Activated naive CD8-positive, alpha-beta T cell treated with anti-CD3 and anti-CD28 coated beads, Interleukin-2, amount 50 U/mL, for 24 hours (primary cell): ENCODE results near the gene ZFP14.
A peak's percentile ranks its signal among the peaks of the same experiment; 100 is the strongest.

Source experiments
- ATAC-seq: fragments of 150-1000 bp; cut with Tn5 transposase; one replicate; pipeline ENCODE4 v1.10.0; 2021
- DNase-seq: peaks from one replicate; pipeline ENCODE4 v3.0.0; 2021
- H3K27ac Mint-ChIP-seq: one replicate; pipeline ENCODE4 v1.8.0; 2021; ENCODE audit warnings: mild to moderate bottlenecking, mixed read lengths
- H3K27me3 Mint-ChIP-seq: one replicate; pipeline ENCODE4 v1.8.0; 2021; ENCODE audit warnings: mixed read lengths
- H3K36me3 Mint-ChIP-seq: one replicate; pipeline ENCODE4 v1.8.0; 2021; ENCODE audit warnings: low read depth, mixed read lengths
- H3K4me1 Mint-ChIP-seq: one replicate; pipeline ENCODE4 v1.8.0; 2021; ENCODE audit warnings: mixed read lengths
- H3K4me3 Mint-ChIP-seq: one replicate; pipeline ENCODE4 v1.8.0; 2021; ENCODE audit warnings: mild to moderate bottlenecking, moderate library complexity, mixed read lengths
- H3K9me3 Mint-ChIP-seq: one replicate; pipeline ENCODE4 v1.8.0; 2021; ENCODE audit warnings: mixed read lengths

ZFP14 gene

GRCh38 chr19:36378625-36379509 lies at the start of gene ZFP14:
TSS of gene ZFP14 (minus strand) at chr19:36379201. CDS start at chr19:36367892, 11,309 bp downstream.
- Mint-ChIP-seq H3K27me3 (no peaks in the 10 kb centered on the region), H3K27ac (peak within 1 kb of the TSS; percentile 88), H3K36me3 (peaks cover 24% of the 10 kb centered on the region), H3K9me3 (peaks cover 20% of the 10 kb centered on the region), H3K4me1 (peaks cover 16% of the 10 kb centered on the region), H3K4me3 (peak within 1 kb of the TSS; percentile 87)
- DNase-seq (peak; percentile 92), ATAC-seq (peak; percentile 98)

GRCh38 chr19:36423925-36424324 lies 44.9 kb upstream of the ZFP14 start:
- H3K4me3 Mint-ChIP-seq = no peak overlapping the region
- peaks cover 25% of the 10 kb centered on the region for H3K27me3 Mint-ChIP-seq

GRCh38 chr19:36421749-36422481 lies 42.9 kb upstream of the ZFP14 start:
- H3K27me3 Mint-ChIP-seq = peaks cover 23% of the 10 kb centered on the region
- H3K9me3 Mint-ChIP-seq = peaks cover 50% of the 10 kb centered on the region

More at GRCh38 chr19:36423925-36424324, 44.9 kb upstream of the ZFP14 start:
- Mint-ChIP-seq H3K27ac (no peak overlapping the region), H3K9me3 (peaks cover 48% of the 10 kb centered on the region), H3K4me1 (peaks cover 2% of the 10 kb centered on the region), H3K36me3 (peaks cover 23% of the 10 kb centered on the region)
- no peak for ATAC-seq
- no peak for DNase-seq

GRCh38 chr19:36420961-36421748 lies 42.2 kb upstream of the ZFP14 start:
- Mint-ChIP-seq H3K27me3 (peaks cover 23% of the 10 kb centered on the region), H3K27ac (no peak overlapping the region), H3K9me3 (peaks cover 47% of the 10 kb centered on the region), H3K4me3 (peak overlapping the region; percentile 27), H3K4me1 (peaks cover 18% of the 10 kb centered on the region), H3K36me3 (peaks cover 37% of the 10 kb centered on the region)
- no peak for DNase-seq
- ATAC-seq = no peak

More at GRCh38 chr19:36421749-36422481, 42.9 kb upstream of the ZFP14 start:
- peak overlapping the region; percentile 22 for H3K4me3 Mint-ChIP-seq
- H3K4me1 Mint-ChIP-seq = peaks cover 18% of the 10 kb centered on the region
- ATAC-seq = no peak
- peaks cover 35% of the 10 kb centered on the region for H3K36me3 Mint-ChIP-seq
- H3K27ac Mint-ChIP-seq = no peak overlapping the region
- DNase-seq = no peak

- H3K27me3 Mint-ChIP-seq = peaks cover 19% of the 10 kb centered on the region
- peaks cover 18% of the 10 kb centered on the region for H3K4me1 Mint-ChIP-seq
- peaks cover 51% of the 10 kb centered on the region for H3K36me3 Mint-ChIP-seq
- peaks cover 37% of the 10 kb centered on the region for H3K9me3 Mint-ChIP-seq
- H3K4me3 Mint-ChIP-seq = peak within 1 kb of the TSS; percentile 89
- ATAC-seq (peak; percentile 93), DNase-seq (peak; percentile 83)
- peak within 1 kb of the TSS; percentile 89 for H3K27ac Mint-ChIP-seq
These were observed 39.4 kb upstream of the ZFP14 start, which contains the start of gene ZFP82 for GRCh38 chr19:36418287-36419001. TSS of gene ZFP82 (minus strand) at chr19:36418644. CDS start at chr19:36409789, 8,855 bp downstream.

GRCh38 chr19:36417752-36418286 lies 38.8 kb upstream of the ZFP14 start:
- ATAC-seq (no peak), DNase-seq (no peak)
- H3K27me3 Mint-ChIP-seq = peaks cover 18% of the 10 kb centered on the region
- H3K4me3 Mint-ChIP-seq = peak overlapping the region; percentile 89
- H3K4me1 Mint-ChIP-seq = peaks cover 18% of the 10 kb centered on the region
- peaks cover 58% of the 10 kb centered on the region for H3K36me3 Mint-ChIP-seq
- peak overlapping the region; percentile 89 for H3K27ac Mint-ChIP-seq
- peaks cover 41% of the 10 kb centered on the region for H3K9me3 Mint-ChIP-seq

- Mint-ChIP-seq H3K9me3 (peaks cover 60% of the 10 kb centered on the region), H3K36me3 (peaks cover 82% of the 10 kb centered on the region), H3K27ac (no peak overlapping the region), H3K4me3 (no peak overlapping the region), H3K4me1 (no peaks in the 10 kb centered on the region), H3K27me3 (no peaks in the 10 kb centered on the region)
- DNase-seq (no peak), ATAC-seq (no peak)
These were observed 30.8 kb upstream of the ZFP14 start for GRCh38 chr19:36409841-36410240.

GRCh38 chr19:36408101-36408500 lies 29.1 kb upstream of the ZFP14 start:
- ATAC-seq = no peak
- Mint-ChIP-seq H3K4me1 (no peaks in the 10 kb centered on the region), H3K27ac (no peak overlapping the region), H3K9me3 (peaks cover 65% of the 10 kb centered on the region), H3K27me3 (no peaks in the 10 kb centered on the region), H3K36me3 (peaks cover 86% of the 10 kb centered on the region), H3K4me3 (no peak overlapping the region)
- DNase-seq = no peak

GRCh38 chr19:36404498-36404897 lies 25.5 kb upstream of the ZFP14 start:
- Mint-ChIP-seq H3K27ac (no peak overlapping the region), H3K9me3 (peaks cover 60% of the 10 kb centered on the region), H3K4me1 (peaks cover 2% of the 10 kb centered on the region), H3K27me3 (no peaks in the 10 kb centered on the region), H3K36me3 (peaks cover 91% of the 10 kb centered on the region), H3K4me3 (no peak overlapping the region)
- no peak for DNase-seq
- ATAC-seq = no peak

GRCh38 chr19:36401475-36401874 lies 22.5 kb upstream of the ZFP14 start:
- Mint-ChIP-seq H3K27ac (no peak overlapping the region), H3K4me1 (peaks cover 2% of the 10 kb centered on the region), H3K4me3 (no peak overlapping the region), H3K9me3 (peaks cover 54% of the 10 kb centered on the region), H3K36me3 (peaks cover 92% of the 10 kb centered on the region), H3K27me3 (no peaks in the 10 kb centered on the region)
- ATAC-seq = no peak
- no peak for DNase-seq

- Mint-ChIP-seq H3K9me3 (peaks cover 52% of the 10 kb centered on the region), H3K36me3 (peaks cover 92% of the 10 kb centered on the region), H3K27me3 (no peaks in the 10 kb centered on the region), H3K4me3 (no peak overlapping the region), H3K27ac (no peak overlapping the region), H3K4me1 (peaks cover 2% of the 10 kb centered on the region)
- DNase-seq (no peak), ATAC-seq (no peak)
These were observed 19.6 kb upstream of the ZFP14 start for GRCh38 chr19:36398571-36398970.

GRCh38 chr19:36392916-36393673 lies 14.1 kb upstream of the ZFP14 start:
- no peak overlapping the region for H3K4me3 Mint-ChIP-seq
- H3K4me1 Mint-ChIP-seq = no peaks in the 10 kb centered on the region
- no peak for ATAC-seq
- peaks cover 60% of the 10 kb centered on the region for H3K9me3 Mint-ChIP-seq
- no peak for DNase-seq
- H3K27ac Mint-ChIP-seq = no peak overlapping the region
- peaks cover 73% of the 10 kb centered on the region for H3K36me3 Mint-ChIP-seq
- no peaks in the 10 kb centered on the region for H3K27me3 Mint-ChIP-seq

GRCh38 chr19:36379510-36379819 lies 464 bp upstream of the ZFP14 start:
- H3K9me3 Mint-ChIP-seq = peaks cover 22% of the 10 kb centered on the region
- ATAC-seq (peak; percentile 2), DNase-seq (no peak)
- no peak overlapping the region for H3K27ac Mint-ChIP-seq
- H3K4me3 Mint-ChIP-seq = peak overlapping the region; percentile 24
- H3K27me3 Mint-ChIP-seq = no peaks in the 10 kb centered on the region
- peaks cover 16% of the 10 kb centered on the region for H3K4me1 Mint-ChIP-seq
- peaks cover 21% of the 10 kb centered on the region for H3K36me3 Mint-ChIP-seq
